Stomach (tissue), 4 donors: ENCODE measurements around the gene CRTC3.

Experiments
- CTCF ChIP-seq, 7 experiments: fragments of 450-650 bp in 4 of 7; fragments of 200-600 bp in 3 of 7; sonication (generic) in 3 of 7; IDR thresholded peaks; one replicate each; pipeline ENCODE4 v1.5.1; 2016 to 2019; ENCODE audit warnings: antibody characterized with exemption in 7 of 7, control low read depth in 2 of 7, mild to moderate bottlenecking in 1 of 7
- EP300 ChIP-seq: sonication (generic); formaldehyde crosslinking; IDR thresholded peaks from one replicate; pipeline ENCODE4 v1.6.1; 2017; ENCODE audit warnings: antibody characterized with exemption
- POLR2A ChIP-seq, 4 donors: fragments of 450-650 bp; IDR thresholded peaks; one replicate each; pipeline ENCODE4 v1.6.1; 2016; ENCODE audit warnings: antibody characterized with exemption in 4 of 4, control low read depth in 2 of 4, mild to moderate bottlenecking in 1 of 4, moderate library complexity in 1 of 4
- POLR2AphosphoS5 ChIP-seq, 3 donors: sonication (generic); formaldehyde crosslinking; IDR thresholded peaks; one replicate each; pipeline ENCODE4 v1.6.1; 2016; ENCODE audit warnings: antibody characterized with exemption in 3 of 3

- TF ChIP-seq CTCF (IDR thresholded peaks at IDR 0.05), result no peak
- peak in 1 of 3 donors; percentile 34 for TF ChIP-seq POLR2AphosphoS5 (IDR thresholded peaks at IDR 0.05)
- no peak for TF ChIP-seq POLR2A (IDR thresholded peaks at IDR 0.05)
- TF ChIP-seq EP300, result no peak
Observed at GRCh38 chr15:90585863-90586262, 56.1 kb downstream of the CRTC3 start.
